Caki2 (cell line): Measurements from ENCODE around the gene SIPA1L3. TPM values are rescaled to one million over a fixed set of nuclear protein-coding genes. Genes with fewer than 3 reads are reported as not detected.

ENCODE experiments used
- DNase-seq: peaks from one replicate; pipeline ENCODE4 v3.0.0-alpha.2; 2015; ENCODE audit warnings: low read depth
- in situ Hi-C: cut with HindIII; loops from 2 replicates; pipeline ENCODE4 v1.10.0; 2016; ENCODE audit warnings: low sequenced_read_pairs, low pct_unique_long_range_greater_than_20kb, mixed read lengths
- total RNA-seq: library from RNA; depleted of rRNA; stranded (reverse); fragments of >200 nt; shearing (Covaris generic); gene quantifications from 2 replicates; pipeline ENCODE4 v1.2.3, GENCODE V29; 2014; ENCODE audit warnings: low replicate concordance

The SIPA1L3 gene
- total RNA-seq, 1 experiment from 2014 or later = 39.9 TPM

DNA sequence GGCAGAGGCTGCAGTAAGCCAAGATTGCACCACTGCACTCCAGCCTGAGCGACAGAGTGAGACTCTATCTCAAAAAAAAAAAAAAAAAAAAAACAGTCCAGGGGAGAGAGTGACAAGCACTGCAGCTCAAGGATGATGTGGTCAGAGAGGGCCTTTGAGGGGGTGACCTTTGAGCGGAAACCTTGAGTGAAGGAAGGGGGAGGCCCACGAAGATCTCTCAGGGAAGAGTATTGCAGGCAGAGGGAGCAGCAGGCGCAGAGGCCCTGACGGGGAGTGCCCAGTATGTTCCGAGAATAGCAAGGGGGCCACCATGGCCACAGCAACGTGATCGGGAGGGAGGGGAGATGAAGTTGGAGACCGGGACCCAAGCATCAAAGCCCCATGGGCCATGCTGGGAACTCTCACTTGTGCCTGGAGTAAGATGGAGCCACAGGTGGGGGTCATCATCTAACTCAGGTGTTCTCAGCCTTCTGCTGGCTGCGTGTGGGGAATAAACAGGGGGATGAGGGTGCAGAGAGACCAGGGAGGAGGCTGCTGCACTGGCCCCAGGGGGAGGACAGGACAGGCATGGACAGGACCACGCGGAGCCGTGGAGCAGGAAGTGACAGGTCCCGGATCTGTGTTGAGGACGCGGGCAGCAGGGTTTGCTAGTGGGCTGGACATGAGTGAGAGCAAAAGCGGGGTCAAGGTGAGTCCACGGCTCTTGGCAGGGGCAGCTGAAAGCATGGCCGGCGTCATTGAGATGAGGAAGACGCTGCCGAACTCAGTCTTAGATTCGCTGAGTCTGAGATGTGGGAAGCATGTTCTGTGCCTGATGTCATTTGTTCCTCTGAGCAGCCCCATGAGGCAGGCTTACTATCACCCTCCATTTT lies 256.6 kb downstream of the SIPA1L3 start:
- in situ Hi-C loops = no loop called here

DNA sequence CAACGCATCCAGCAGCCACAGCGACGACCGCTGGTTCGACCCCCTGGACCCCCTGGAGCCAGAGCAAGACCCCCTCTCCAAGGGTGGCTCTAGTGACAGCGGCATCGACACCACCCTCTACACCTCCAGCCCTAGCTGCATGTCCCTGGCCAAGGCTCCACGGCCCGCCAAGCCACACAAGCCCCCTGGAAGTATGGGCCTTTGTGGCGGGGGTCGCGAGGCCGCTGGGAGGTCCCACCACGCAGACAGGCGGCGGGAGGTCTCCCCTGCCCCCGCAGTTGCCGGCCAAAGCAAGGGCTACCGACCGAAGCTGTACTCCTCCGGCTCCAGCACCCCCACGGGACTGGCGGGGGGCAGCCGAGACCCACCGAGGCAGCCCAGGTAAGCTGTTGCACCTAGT lies 257.5 kb downstream of the SIPA1L3 start:
- in situ Hi-C loops = no loop called here
- no peak for DNase-seq

More for the DNA sequence above, 256.6 kb downstream of the SIPA1L3 start:
- DNase-seq = no peak

- in situ Hi-C loops = no loop called here
- DNase-seq = no peak
Observed at GRCh38 chr19:38165335-38165734, 258.3 kb downstream of the SIPA1L3 start.

- DNase-seq = no peak
- in situ Hi-C loops = no loop called here
Observed at GRCh38 chr19:38168637-38169036, 261.6 kb downstream of the SIPA1L3 start.

- in situ Hi-C loops = no loop called here
- DNase-seq = no peak
Observed at GRCh38 chr19:38170334-38170733, 263.3 kb downstream of the SIPA1L3 start.

- no peak for DNase-seq
- in situ Hi-C loops = no loop called here
Observed at GRCh38 chr19:38172001-38172400, 265.0 kb downstream of the SIPA1L3 start.

DNA sequence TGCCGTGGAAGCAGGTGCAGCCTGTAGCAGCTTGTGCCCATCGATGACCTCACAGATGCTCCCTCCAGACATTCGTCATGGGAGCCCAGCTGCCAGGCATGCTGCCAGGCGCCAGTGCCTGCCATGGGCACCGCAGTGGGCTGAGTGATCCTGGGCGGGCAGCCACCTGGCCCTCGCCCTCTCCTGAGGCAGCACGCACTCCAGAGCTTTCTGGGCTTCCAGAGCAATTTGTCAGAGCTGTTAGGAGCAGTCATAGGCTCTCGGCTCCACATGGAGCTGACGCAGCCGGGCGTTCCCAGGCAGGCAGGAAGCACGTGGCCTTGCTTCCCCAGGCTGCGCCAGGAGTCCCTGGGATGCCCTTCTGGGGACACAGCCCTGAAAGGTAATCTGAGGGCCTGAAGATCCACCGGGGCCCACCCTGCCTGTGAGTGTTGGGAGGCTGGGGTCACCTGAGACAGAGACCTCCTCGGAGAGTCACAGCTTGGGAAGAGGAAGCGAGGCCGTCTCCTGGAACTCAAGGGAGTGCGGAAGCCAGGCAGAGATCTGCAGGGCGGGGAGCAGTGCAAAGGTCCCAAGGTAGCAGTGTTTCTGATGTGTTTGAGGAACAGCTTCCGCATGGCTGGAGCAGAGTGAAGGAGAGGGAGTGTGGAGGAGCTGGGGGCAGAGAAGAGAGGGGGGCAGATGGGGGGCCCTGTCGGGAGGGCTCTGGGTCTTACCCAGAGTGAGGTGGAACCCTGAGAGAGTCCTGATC lies 266.5 kb downstream of the SIPA1L3 start:
- DNase-seq = no peak
- in situ Hi-C loops = no loop called here

DNA sequence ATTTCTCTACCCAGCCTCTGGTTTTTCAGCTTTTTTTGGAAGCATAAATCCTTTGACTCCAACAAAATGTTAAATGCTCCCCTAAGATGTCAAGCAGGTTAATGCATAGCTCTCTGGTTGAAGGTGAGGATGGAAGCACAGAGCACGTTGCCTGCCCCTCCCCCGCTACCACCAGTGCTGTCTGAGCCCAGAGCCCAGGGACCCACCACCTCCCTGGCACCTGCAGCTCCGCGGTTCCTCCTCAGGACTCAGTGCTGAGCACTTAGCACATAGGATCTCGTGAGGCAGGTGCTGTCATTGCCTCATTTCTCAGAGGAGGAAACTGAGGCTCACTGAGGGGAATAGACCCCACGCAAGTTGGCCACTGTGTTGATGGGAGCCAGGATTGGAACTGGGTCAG lies 268.4 kb downstream of the SIPA1L3 start:
- in situ Hi-C loops = no loop called here
- DNase-seq = no peak

GRCh38 chr19:38180071-38180470 lies 273.1 kb downstream of the SIPA1L3 start:
- in situ Hi-C loops = no loop called here
- no peak for DNase-seq

DNA sequence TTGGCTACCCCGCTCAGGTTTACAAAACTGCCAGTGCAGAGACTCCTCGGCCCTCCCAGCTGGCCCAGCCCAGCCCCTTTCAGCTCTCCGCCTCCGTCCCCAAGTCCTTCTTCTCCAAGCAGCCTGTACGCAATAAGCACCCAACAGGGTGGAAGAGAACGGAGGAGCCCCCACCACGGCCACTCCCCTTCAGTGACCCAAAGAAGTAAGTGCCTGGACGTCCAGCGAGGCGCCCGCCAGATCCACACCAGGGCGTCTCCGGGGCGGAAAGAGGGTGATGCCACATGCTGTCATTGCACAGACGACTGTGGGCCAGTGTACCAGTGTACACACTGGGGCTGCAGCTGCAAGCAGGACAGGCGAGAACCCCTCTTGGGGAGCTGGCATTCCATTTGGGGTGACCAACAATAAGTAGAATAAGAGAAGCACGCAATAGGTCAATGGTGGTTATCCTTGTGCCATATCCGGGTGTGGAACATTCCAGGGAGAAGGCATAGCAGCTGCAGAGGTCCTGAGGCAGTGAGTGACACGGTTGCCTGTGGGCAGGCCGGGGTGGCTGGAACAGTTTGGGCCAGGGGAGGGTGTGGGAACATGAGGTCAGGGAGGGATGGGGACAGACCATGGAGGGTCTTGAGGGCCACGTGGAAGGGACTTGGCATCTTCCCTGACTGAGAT lies 275.7 kb downstream of the SIPA1L3 start:
- in situ Hi-C loops = no loop called here
- no peak for DNase-seq

- no peak for DNase-seq
- in situ Hi-C loops = no loop called here
Observed at GRCh38 chr19:38183251-38183897, 276.4 kb downstream of the SIPA1L3 start.

- in situ Hi-C loops = no loop called here
- no peak for DNase-seq
Observed at GRCh38 chr19:38184815-38185214, 277.8 kb downstream of the SIPA1L3 start.

DNA sequence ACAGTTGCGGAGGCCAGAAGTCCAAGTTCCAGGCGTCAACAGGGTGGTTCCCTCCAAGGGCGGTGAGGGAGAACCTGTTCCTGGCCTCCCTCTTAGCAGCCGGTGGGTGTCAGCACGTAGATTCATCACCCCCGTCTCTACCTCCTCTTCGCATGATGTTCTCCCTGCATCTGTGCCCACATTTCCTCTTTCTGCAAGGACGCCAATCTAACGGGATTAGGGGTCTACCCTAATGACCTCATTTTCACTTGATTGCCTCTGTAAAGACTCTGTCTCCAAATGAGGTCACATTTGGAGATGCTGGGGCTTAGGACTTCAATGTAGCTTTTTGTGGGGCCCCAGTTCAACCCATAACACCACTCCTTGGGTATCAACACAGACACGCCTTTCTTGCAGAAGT lies 278.6 kb downstream of the SIPA1L3 start:
- in situ Hi-C loops = no loop called here
- no peak for DNase-seq

DNA sequence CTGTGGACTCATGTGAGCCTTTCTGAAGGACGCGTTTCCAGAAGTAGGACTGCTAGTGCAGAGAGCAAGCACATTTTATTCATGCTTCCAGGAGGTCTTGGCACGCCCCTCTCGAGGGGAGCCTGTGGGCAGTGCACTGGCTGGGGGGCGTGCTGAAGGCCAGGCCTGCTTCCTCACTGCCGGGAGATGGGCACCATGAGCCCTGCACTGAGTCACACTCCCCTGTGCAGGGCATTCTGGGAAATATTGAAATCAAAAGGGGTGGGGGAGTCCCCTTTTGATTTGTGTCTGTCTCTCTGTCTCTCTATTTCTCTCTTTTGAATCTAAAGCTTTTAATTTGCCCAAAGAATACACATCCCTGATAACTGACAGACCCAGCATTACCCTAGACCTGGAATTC lies 283.1 kb downstream of the SIPA1L3 start:
- in situ Hi-C loops = no loop called here
- DNase-seq = peak; percentile 35

GRCh38 chr19:38190793-38191192 lies 283.8 kb downstream of the SIPA1L3 start:
- in situ Hi-C loops = no loop called here
- DNase-seq = no peak

DNA sequence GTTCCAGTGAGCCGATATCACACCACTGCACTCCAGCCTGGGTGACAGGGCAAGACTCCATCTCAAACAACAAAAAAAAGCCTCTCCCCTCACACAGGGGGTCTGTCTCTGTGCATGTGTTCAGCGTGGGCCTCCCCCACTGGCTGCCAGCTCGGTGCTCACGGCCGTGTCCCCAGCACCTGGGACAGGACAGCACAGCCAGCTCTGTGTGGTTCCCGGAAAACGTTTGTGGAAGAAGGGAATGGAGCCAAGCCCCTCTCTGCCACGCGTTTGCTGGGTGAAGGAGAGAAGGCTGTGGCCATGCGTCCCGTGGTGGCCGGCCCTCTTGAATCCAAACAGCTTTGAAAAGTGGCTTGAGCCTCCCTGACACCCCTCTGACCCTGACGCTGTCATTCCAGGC lies 284.7 kb downstream of the SIPA1L3 start:
- DNase-seq = no peak
- in situ Hi-C loops = no loop called here

DNA sequence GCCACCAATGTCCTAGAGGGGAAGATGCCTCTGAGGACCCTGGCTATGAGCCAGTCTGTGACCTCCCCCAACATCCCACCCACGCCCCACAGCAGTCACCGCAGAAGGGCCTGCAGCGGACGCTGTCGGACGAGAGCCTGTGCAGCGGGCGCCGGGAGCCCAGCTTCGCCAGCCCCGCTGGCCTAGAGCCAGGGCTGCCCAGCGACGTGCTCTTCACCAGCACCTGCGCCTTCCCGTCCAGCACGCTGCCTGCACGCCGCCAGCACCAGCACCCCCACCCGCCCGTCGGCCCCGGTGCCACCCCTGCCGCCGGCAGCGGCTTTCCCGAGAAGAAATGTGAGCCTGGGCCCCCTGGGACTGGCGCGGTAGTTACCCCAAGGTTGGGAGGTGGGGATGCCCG lies 286.4 kb downstream of the SIPA1L3 start:
- in situ Hi-C loops = no loop called here
- no peak for DNase-seq

DNA sequence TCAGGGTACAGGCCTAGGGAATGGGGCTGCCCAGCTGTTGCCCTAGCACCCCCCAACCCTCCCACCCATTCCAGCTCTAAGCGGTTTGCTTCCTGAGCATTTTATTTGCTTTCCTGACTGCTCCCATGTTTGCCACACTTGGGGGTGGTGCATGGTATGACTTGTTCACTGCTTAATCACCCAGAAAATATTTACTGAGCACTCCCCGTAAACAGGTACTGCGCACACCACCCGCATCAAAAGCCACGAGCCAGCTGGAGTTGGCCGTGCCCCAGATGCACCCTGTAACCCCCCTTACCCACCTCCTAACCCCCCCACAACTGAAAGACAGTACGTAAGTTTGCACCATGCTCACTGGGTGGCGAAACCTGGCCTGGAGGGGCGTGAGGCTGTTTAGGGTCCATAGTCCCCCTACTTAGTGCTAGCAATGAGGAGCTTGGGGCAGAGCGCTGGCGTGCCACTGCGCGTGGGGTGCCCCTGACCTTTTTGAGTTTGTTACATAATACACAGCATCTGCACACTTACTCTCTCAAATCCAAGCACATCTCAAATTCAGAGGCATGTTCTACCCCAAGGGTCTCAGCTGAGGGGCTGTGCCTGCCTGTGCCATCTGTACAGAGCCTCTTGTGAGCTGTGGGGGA lies 287.2 kb downstream of the SIPA1L3 start:
- in situ Hi-C loops = no loop called here
- DNase-seq = no peak
